Natural killer cell (primary cell): ENCODE data around the gene DYNLT2B. TPM values are rescaled to one million over a fixed set of nuclear protein-coding genes. Genes with fewer than 3 reads are reported as not detected.
A peak's percentile ranks its signal among the peaks of the same experiment; 100 is the strongest.
"Not testable (repeated sequence)": the region's sequence is repeated elsewhere in the genome, so short reads cannot be mapped to it uniquely, and the experiment has no call there.

ENCODE experiments used
- ATAC-seq, 3 donors: fragments of 150-1000 bp in 2 of 3; fragments of 200-7000 bp in 1 of 3; cut with Tn5 transposase; 1 replicate in 1 of 3; 2 replicates in 2 of 3; pipeline ENCODE4 v1.10.0; 2021; ENCODE audit warnings: mild to moderate bottlenecking in 2 of 3, moderate library complexity in 2 of 3
- DNase-seq, 2 donors: peaks; one replicate each; pipeline versions ENCODE4 v3.0.0 to v3.0.0-alpha.2; 2013 to 2021; ENCODE audit warnings: mixed read lengths in 1 of 2
- H3K27ac ChIP-seq: one replicate; pipeline ENCODE4 v1.5.1; 2013; ENCODE audit warnings: mild to moderate bottlenecking, low read length
- H3K27me3 ChIP-seq: one replicate; pipeline ENCODE4 v1.6.1; 2013; ENCODE audit warnings: low read length; ENCODE audit not compliant: control insufficient read depth, insufficient read depth
- H3K36me3 ChIP-seq: one replicate; pipeline ENCODE4 v1.6.1; 2013; ENCODE audit warnings: low read length; ENCODE audit not compliant: control insufficient read depth, insufficient read depth
- H3K4me1 ChIP-seq: one replicate; pipeline ENCODE4 v1.6.1; 2013; ENCODE audit warnings: low read length; ENCODE audit not compliant: control insufficient read depth, insufficient read depth
- H3K4me3 ChIP-seq: one replicate; pipeline ENCODE4 v1.5.1; 2013; ENCODE audit warnings: low read length
- H3K9me3 ChIP-seq: one replicate; pipeline ENCODE4 v1.6.1; 2013; ENCODE audit warnings: low read length; ENCODE audit not compliant: control insufficient read depth, insufficient read depth
- H3K27ac Mint-ChIP-seq, 2 donors: one replicate each; pipeline ENCODE4 v1.8.0; 2022; ENCODE audit warnings: mild to moderate bottlenecking in 2 of 2, mixed read lengths in 2 of 2, moderate library complexity in 1 of 2
- H3K27me3 Mint-ChIP-seq, 2 donors: one replicate each; pipeline ENCODE4 v1.8.0; 2022; ENCODE audit warnings: low read depth in 2 of 2, mixed read lengths in 2 of 2
- H3K36me3 Mint-ChIP-seq: one replicate; pipeline ENCODE4 v1.8.0; 2022; ENCODE audit warnings: mixed read lengths
- H3K4me1 Mint-ChIP-seq, 2 donors: one replicate each; pipeline ENCODE4 v1.8.0; 2022; ENCODE audit warnings: mixed read lengths in 2 of 2
- H3K4me3 Mint-ChIP-seq: one replicate; pipeline ENCODE4 v1.8.0; 2022; ENCODE audit warnings: mild to moderate bottlenecking, moderate library complexity, mixed read lengths
- H3K9me3 Mint-ChIP-seq, 2 donors: one replicate each; pipeline ENCODE4 v1.8.0; 2022; ENCODE audit warnings: mixed read lengths in 2 of 2
- WGBS: methylation state at CpG from one replicate; pipeline ENCODE4 v1.1.7; 2013; ENCODE audit warnings: missing lambda C conversion rate; ENCODE audit not compliant: insufficient coverage; 5-methylcytosine and 5-hydroxymethylcytosine counted together
- intact Hi-C: fragments of 100-400 bp; cut with micrococcal nuclease; formaldehyde crosslinking; loops from one replicate; pipeline ENCODE4 v1.14.2; 2022
- total RNA-seq, 4 donors: library from RNA; stranded (reverse); fragments of 120-200 nt in 1 of 4; gene quantifications; one replicate each; pipeline versions ENCODE4 v1.2.3 to v1.2.4, GENCODE V29; 2013 to 2022
- TF ChIP-seq, protein P1 (sequence below): fragments of 200-600 bp; IDR thresholded peaks from one replicate; pipeline ENCODE4 v1.8.0; 2022; ENCODE audit warnings: antibody characterized with exemption

The DYNLT2B gene
- total RNA-seq, 3 donors from 2014 or later (not counting 1 experiment from before 2014, with no cell fraction given): 3.6 to 7.3 (median 5.4) TPM

DNA sequence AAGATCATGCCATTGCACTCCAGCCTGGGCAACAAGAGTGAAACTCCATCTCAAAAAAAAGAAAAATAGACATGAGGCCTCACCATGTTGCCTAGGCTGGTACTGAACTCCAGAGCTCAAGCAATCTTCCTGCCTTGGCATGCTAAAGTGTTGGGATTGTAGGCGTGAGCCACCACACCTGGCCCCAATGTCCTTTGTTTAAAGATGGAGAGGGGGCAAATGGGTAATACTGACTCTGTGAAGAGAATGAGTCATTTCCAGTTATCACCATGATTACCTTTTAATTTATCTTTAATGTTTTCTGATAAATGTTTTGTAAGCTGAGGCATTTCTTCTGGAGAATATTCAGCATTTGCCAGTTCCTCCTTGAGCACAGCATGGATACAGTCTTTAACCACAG is 2.2 kb downstream of the DYNLT2B start:
- Histone ChIP-seq H3K27me3 (no peaks in the 10 kb centered on the region), H3K4me1 (peaks cover 13% of the 10 kb centered on the region), H3K9me3 (no peaks in the 10 kb centered on the region), H3K4me3 (no peak overlapping the region), H3K27ac (no peak overlapping the region), H3K36me3 (no peaks in the 10 kb centered on the region)
- WGBS: 90% methylated on average over 1 of the region's 1 CpG
- Mint-ChIP-seq H3K4me1 (peaks cover 0 to 25% of the 10 kb centered on the region in 2 donors), H3K9me3 (no peaks in the 10 kb centered on the region), H3K27ac (peak overlapping the region; percentile 23 to 96), H3K4me3 (peak overlapping the region; percentile 21), H3K27me3 (no peaks in the 10 kb centered on the region), H3K36me3 (no peaks in the 10 kb centered on the region)
- ATAC-seq (no peak), DNase-seq (no peak)
- intact Hi-C loops: loop anchor here (5.0 kb wide), 2 partner anchors 41 to 186 kb away; partner anchors contain the start of gene RNF168
- TF ChIP-seq, protein P1, sequence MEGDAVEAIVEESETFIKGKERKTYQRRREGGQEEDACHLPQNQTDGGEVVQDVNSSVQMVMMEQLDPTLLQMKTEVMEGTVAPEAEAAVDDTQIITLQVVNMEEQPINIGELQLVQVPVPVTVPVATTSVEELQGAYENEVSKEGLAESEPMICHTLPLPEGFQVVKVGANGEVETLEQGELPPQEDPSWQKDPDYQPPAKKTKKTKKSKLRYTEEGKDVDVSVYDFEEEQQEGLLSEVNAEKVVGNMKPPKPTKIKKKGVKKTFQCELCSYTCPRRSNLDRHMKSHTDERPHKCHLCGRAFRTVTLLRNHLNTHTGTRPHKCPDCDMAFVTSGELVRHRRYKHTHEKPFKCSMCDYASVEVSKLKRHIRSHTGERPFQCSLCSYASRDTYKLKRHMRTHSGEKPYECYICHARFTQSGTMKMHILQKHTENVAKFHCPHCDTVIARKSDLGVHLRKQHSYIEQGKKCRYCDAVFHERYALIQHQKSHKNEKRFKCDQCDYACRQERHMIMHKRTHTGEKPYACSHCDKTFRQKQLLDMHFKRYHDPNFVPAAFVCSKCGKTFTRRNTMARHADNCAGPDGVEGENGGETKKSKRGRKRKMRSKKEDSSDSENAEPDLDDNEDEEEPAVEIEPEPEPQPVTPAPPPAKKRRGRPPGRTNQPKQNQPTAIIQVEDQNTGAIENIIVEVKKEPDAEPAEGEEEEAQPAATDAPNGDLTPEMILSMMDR: no peak

DNA sequence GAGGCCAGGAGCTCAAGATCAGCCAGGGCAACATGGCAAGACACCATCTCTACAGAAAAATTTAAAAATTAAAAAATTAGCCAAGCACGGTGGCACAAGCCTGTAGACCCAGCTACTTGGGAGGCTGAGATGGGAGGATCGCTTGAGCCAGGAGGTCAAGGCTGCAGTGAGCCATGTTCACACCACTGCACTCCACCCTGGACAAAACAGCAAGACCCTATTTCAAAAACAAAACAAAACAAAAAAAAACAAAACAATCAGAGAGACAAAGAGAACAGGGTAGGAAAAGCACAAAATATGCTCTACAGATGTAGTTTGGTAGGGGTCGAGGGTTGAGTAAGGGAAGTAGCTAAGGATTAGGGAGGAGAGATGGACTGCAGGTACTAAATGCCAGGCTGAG is 3.4 kb downstream of the DYNLT2B start:
- DNase-seq (no peak), ATAC-seq (no peak)
- intact Hi-C loops: no loop called here
- peak overlapping the region in 1 of 2 donors; percentile 53 for H3K27ac Mint-ChIP-seq
- H3K4me3 ChIP-seq: no peak overlapping the region
- H3K36me3 ChIP-seq: no peaks in the 10 kb centered on the region
- H3K27me3 ChIP-seq: no peaks in the 10 kb centered on the region
- TF ChIP-seq, protein P1: no peak
- peaks cover 0 to 25% of the 10 kb centered on the region in 2 donors for H3K4me1 Mint-ChIP-seq
- H3K36me3 Mint-ChIP-seq: no peaks in the 10 kb centered on the region
- peaks cover 13% of the 10 kb centered on the region for H3K4me1 ChIP-seq
- H3K4me3 Mint-ChIP-seq: peak overlapping the region; percentile 1
- no peaks in the 10 kb centered on the region for H3K9me3 Mint-ChIP-seq
- no peaks in the 10 kb centered on the region for H3K9me3 ChIP-seq
- no peaks in the 10 kb centered on the region for H3K27me3 Mint-ChIP-seq
- 96% methylated on average over 3 of the region's 3 CpGs for WGBS
- no peak overlapping the region for H3K27ac ChIP-seq

- H3K4me3 ChIP-seq, H3K36me3 ChIP-seq, DNase-seq, intact Hi-C loops, H3K27me3 Mint-ChIP-seq, H3K27ac ChIP-seq, H3K9me3 ChIP-seq, H3K36me3 Mint-ChIP-seq, ATAC-seq, H3K9me3 Mint-ChIP-seq, H3K27me3 ChIP-seq, H3K4me3 Mint-ChIP-seq: not testable (repeated sequence)
- H3K4me1 Mint-ChIP-seq: peaks cover 0 to 22% of the 10 kb centered on the region in 2 donors
- WGBS: 96% methylated on average over 7 of the region's 7 CpGs
- peak overlapping the region in 1 of 2 donors; percentile 53 for H3K27ac Mint-ChIP-seq
- peaks cover 12% of the 10 kb centered on the region for H3K4me1 ChIP-seq
These were observed 4.0 kb downstream of the DYNLT2B start for GRCh38 chr3:196314086-196314485.

DNA sequence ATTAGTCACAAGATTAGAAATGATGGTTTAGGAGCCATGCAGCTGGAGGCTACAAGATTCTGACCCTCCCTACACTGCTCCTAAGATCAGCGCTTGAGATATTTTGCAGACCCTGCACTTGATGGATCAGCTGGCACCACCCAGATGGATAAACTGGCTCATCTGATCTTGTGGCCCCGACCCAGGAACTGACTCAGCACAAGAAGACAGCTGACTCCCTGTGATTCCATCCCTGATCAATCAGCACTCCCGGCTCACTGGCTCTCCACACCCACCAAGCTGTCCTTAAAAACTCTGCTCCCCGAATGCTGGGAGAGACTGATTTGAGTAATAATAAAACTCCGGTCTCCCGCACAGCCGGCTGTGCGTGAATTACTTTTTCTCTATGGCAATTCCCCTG is 15.1 kb downstream of the DYNLT2B start:
- H3K4me1 ChIP-seq, H3K27me3 ChIP-seq, H3K9me3 Mint-ChIP-seq, H3K27me3 Mint-ChIP-seq, H3K9me3 ChIP-seq, ATAC-seq, H3K4me3 ChIP-seq, H3K36me3 Mint-ChIP-seq, H3K27ac Mint-ChIP-seq, H3K4me3 Mint-ChIP-seq, DNase-seq, H3K4me1 Mint-ChIP-seq, H3K36me3 ChIP-seq, intact Hi-C loops, H3K27ac ChIP-seq: not testable (repeated sequence)
- WGBS: 97% methylated on average over 5 of the region's 8 CpGs

DNA sequence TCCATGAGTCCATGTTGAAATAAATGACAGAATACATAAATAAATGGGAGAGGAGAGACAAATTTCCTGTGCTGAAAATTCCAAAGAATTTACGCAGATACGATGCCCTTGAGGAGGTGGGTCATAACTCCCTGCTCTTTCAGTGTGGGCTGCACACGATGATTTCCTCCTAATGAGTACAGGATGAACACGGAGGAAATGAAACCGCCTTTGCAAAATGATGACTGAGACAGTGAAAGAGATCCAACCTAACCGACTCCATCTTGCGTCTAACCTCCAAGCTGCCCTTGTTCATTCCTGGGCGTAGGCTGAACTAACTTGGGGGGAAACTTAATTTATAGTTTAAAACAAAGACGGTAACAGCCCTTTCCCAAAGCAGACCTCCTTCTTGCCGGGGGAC is 15.5 kb downstream of the DYNLT2B start:
- H3K36me3 ChIP-seq, H3K4me1 ChIP-seq, H3K27ac ChIP-seq, H3K9me3 Mint-ChIP-seq, H3K4me3 Mint-ChIP-seq, ATAC-seq, intact Hi-C loops, H3K4me3 ChIP-seq, H3K4me1 Mint-ChIP-seq, H3K27ac Mint-ChIP-seq, H3K27me3 ChIP-seq, H3K9me3 ChIP-seq, DNase-seq, H3K27me3 Mint-ChIP-seq, H3K36me3 Mint-ChIP-seq: not testable (repeated sequence)
- 77% methylated on average over 3 of the region's 10 CpGs for WGBS
